A673 (cell line): ENCODE data around the gene CREB5. TPM values are rescaled to one million over a fixed set of nuclear protein-coding genes. Genes with fewer than 3 reads are reported as not detected.

Source experiments
- BruUV-seq: library from RNA; stranded (reverse); fragments of 400-500 nt; replicated peaks from 2 replicates; lab custom pipeline; 2021; lab: Mats Ljungman, UMichigan
- CTCF ChIA-PET: fragments of 300-600 bp; sonication (Branson Sonifier 250); formaldehyde crosslinking; loops from one replicate; lab custom pipeline; 2022; ENCODE audit warnings: antibody characterized with exemption; lab: Charles Lee
- POLR2A ChIA-PET: fragments of 300-600 bp; sonication (Branson Sonifier 250); formaldehyde crosslinking; loops from one replicate; lab custom pipeline; 2022; ENCODE audit warnings: antibody characterized with exemption; ENCODE audit not compliant: low non-redundant PET; lab: Charles Lee
- DNase-seq: peaks from one replicate; pipeline ENCODE4 v3.0.0-alpha.2; 2015; ENCODE audit warnings: low spot score
- H3K27ac ChIP-seq: fragments of 200-600 bp; sonication (generic); 2 replicates; pipeline ENCODE4 v1.5.1; 2016; ENCODE audit warnings: mixed run types, low read depth, mild to moderate bottlenecking, mixed read lengths, antibody characterized with exemption, low read length; ENCODE audit not compliant: poor library complexity, severe bottlenecking
- H3K27me3 ChIP-seq: fragments of 200-600 bp; sonication (generic); replicated peaks from 2 replicates; pipeline ENCODE4 v1.6.1; 2017; ENCODE audit warnings: mixed run types, low read depth, mild to moderate bottlenecking, mixed read lengths, antibody characterized with exemption, low read length; ENCODE audit not compliant: insufficient read depth, poor library complexity
- H3K36me3 ChIP-seq: fragments of 200-600 bp; sonication (generic); 2 replicates; pipeline ENCODE4 v1.6.1; 2016; ENCODE audit warnings: mixed run types, mild to moderate bottlenecking, mixed read lengths, antibody characterized with exemption, low read length; ENCODE audit not compliant: insufficient read depth, poor library complexity, severe bottlenecking
- H3K4me1 ChIP-seq: fragments of 200-600 bp; sonication (generic); 2 replicates; pipeline ENCODE4 v1.6.1; 2017; ENCODE audit warnings: mixed run types, mild to moderate bottlenecking, mixed read lengths, antibody characterized with exemption, low read length; ENCODE audit not compliant: insufficient read depth, poor library complexity, severe bottlenecking
- H3K4me3 ChIP-seq: fragments of 200-600 bp; sonication (generic); 2 replicates; pipeline ENCODE4 v1.5.1; 2016; ENCODE audit warnings: low read depth, mixed run types, mild to moderate bottlenecking, mixed read lengths, low read length; ENCODE audit not compliant: poor library complexity, severe bottlenecking
- H3K9me3 ChIP-seq: fragments of 200-600 bp; sonication (generic); 2 replicates; pipeline ENCODE4 v1.6.1; 2016; ENCODE audit warnings: mixed run types, low read depth, mild to moderate bottlenecking, mixed read lengths, antibody characterized with exemption, low read length; ENCODE audit not compliant: poor library complexity, severe bottlenecking
- EZH2 ChIP-seq: fragments of 200-600 bp; sonication (generic); IDR thresholded peaks from 2 replicates; pipeline ENCODE4 v1.6.1; 2017; ENCODE audit warnings: borderline replicate concordance, low read depth, mild to moderate bottlenecking, mixed read lengths, antibody characterized with exemption, low read length; ENCODE audit not compliant: poor library complexity, severe bottlenecking
- intact Hi-C: fragments of 100-400 bp; cut with micrococcal nuclease; formaldehyde crosslinking; loops from one replicate; pipeline ENCODE4 v1.10.0; 2022; ENCODE audit not compliant: unreplicated experiment
- total RNA-seq: library from RNA; stranded (reverse); gene quantifications from 2 replicates; pipeline ENCODE4 v1.2.3, GENCODE V29; 2021
- TF ChIP-seq, protein P1 (sequence below): fragments of 300-800, 200-600 bp; sonication (generic); conservative IDR thresholded peaks from 2 replicates; pipeline ENCODE4 v1.5.1; 2017; ENCODE audit warnings: low read depth, mild to moderate bottlenecking, antibody characterized with exemption, low read length, moderate library complexity, mixed read lengths

The CREB5 gene
- total RNA-seq, 1 experiment from 2014 or later, result 10.3 TPM

DNA sequence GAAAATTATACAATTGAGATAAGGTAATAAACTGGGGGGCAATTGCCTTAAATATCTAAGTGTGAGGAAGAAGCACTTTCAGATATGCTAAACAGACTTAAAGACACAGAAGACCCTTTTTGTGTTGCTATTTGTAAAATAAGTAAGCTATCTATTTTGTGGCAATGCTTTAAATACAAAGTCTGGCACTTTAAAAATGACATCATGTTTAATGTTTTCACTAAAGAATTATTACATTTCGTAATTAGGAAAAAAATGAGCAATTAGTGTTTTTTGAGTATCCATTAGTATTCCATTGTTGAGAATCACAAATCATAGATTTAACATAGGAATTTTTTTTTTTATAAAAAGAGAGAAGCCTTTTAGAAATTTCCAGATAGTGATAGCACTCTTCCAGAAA lies 2.1 kb downstream of the CREB5 start:
- peaks cover 4% of the 10 kb centered on the region for H3K4me1 ChIP-seq
- no TSS peak for BruUV-seq
- H3K27me3 ChIP-seq, result peaks cover 73% of the 10 kb centered on the region
- DNase-seq, result no peak
- ChIA-PET CTCF (interaction anchor here (0.7 kb wide), 1 partner anchor 1256 kb away, joined by 3 read pairs; no protein-coding TSS in a partner anchor), POLR2A (no interaction called here)
- no peaks in the 10 kb centered on the region for H3K36me3 ChIP-seq
- intact Hi-C loops, result no loop called here
- no peak overlapping the region for H3K4me3 ChIP-seq
- no peak for TF ChIP-seq EZH2
- TF ChIP-seq, protein P1, sequence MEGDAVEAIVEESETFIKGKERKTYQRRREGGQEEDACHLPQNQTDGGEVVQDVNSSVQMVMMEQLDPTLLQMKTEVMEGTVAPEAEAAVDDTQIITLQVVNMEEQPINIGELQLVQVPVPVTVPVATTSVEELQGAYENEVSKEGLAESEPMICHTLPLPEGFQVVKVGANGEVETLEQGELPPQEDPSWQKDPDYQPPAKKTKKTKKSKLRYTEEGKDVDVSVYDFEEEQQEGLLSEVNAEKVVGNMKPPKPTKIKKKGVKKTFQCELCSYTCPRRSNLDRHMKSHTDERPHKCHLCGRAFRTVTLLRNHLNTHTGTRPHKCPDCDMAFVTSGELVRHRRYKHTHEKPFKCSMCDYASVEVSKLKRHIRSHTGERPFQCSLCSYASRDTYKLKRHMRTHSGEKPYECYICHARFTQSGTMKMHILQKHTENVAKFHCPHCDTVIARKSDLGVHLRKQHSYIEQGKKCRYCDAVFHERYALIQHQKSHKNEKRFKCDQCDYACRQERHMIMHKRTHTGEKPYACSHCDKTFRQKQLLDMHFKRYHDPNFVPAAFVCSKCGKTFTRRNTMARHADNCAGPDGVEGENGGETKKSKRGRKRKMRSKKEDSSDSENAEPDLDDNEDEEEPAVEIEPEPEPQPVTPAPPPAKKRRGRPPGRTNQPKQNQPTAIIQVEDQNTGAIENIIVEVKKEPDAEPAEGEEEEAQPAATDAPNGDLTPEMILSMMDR, result no peak
- no peaks in the 10 kb centered on the region for H3K9me3 ChIP-seq
- no peak overlapping the region for H3K27ac ChIP-seq

DNA sequence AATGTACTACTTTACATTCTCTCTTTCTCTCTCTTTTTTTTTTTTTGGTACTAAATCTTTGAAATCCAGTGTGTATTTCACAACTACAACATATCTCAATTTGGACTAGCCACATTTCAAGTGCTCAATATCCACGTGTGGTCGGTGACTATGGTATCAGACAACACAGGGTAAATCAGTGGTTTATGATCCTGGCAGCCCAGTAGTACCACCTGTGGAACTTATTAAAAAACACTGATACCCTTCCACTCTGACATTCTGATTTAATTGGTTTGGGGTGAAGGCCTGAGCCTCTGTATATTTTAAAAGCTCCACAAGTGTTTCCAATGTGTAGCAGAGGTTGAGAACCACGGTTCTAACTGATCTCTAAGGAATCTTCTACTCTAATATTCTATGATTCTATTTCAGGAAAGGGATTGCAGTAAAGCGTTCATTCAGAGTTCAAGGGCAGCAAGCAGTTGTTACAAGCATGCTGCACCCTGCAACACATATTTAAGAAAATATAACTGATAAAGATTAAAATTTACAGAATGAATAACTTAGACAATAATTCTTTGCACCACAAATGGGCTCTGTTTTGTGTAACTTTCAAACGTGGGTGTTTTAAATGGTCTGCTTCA lies 5.1 kb downstream of the CREB5 start:
- Histone ChIP-seq H3K4me3 (no peak overlapping the region), H3K4me1 (no peaks in the 10 kb centered on the region), H3K27me3 (peaks cover 44% of the 10 kb centered on the region), H3K9me3 (no peaks in the 10 kb centered on the region), H3K27ac (no peak overlapping the region), H3K36me3 (no peaks in the 10 kb centered on the region)
- ChIA-PET CTCF (no interaction called here), POLR2A (no interaction called here)
- no peak for DNase-seq
- no TSS peak for BruUV-seq
- intact Hi-C loops, result no loop called here
- TF ChIP-seq, protein P1, result no peak
- TF ChIP-seq EZH2, result no peak

- ChIA-PET POLR2A (no interaction called here), CTCF (no interaction called here)
- DNase-seq, result no peak
- Histone ChIP-seq H3K4me3 (no peak overlapping the region), H3K27ac (no peak overlapping the region), H3K4me1 (no peaks in the 10 kb centered on the region), H3K36me3 (no peaks in the 10 kb centered on the region), H3K27me3 (peaks cover 36% of the 10 kb centered on the region), H3K9me3 (no peaks in the 10 kb centered on the region)
- BruUV-seq, result no TSS peak
- TF ChIP-seq, protein P1, result no peak
- TF ChIP-seq EZH2, result no peak
- intact Hi-C loops, result no loop called here
These were observed 6.0 kb downstream of the CREB5 start for GRCh38 chr7:28418311-28418710.
